HG02981 (cell line): ENCODE data around the gene KRTAP1-4.
"Not testable (repeated sequence)": the region's sequence is repeated elsewhere in the genome, so short reads cannot be mapped to it uniquely, and the experiment has no call there.

Experiments used
- ATAC-seq: cut with Tn5 transposase; IDR thresholded peaks from one replicate; pipeline ENCODE4 v1.9.1; 2021; ENCODE audit warnings: mild to moderate bottlenecking, moderate library complexity; ENCODE audit not compliant: unreplicated experiment

Gene KRTAP1-4

DNA sequence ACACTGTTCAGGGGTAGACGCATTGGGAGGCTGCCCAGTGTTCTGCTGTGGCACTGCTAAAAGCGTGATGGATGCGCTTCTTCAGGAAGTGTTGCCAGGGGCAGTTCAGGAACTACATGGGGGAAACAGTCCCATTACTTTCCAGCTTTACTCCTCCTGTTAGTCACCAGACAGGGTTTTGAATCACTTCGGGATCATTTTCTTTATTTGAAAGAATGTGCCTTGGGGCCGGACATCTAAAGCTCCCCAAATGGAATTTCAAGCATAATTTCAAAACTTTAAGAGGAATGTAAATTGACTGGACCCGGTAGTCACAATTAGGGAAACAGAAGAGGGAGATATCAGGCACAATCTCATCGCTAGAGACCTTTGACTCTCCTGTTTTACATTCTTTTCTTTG, 18.4 kb upstream of the KRTAP1-4 start:
- no peak for ATAC-seq

- ATAC-seq = not testable (repeated sequence)
Observed at GRCh38 chr17:41046735-41047465, 16.9 kb upstream of the KRTAP1-4 start, which contains the start of gene KRTAP2-1. TSS of gene KRTAP2-1 (minus strand) at chr17:41047316. CDS start at chr17:41047267, 49 bp downstream.

DNA sequence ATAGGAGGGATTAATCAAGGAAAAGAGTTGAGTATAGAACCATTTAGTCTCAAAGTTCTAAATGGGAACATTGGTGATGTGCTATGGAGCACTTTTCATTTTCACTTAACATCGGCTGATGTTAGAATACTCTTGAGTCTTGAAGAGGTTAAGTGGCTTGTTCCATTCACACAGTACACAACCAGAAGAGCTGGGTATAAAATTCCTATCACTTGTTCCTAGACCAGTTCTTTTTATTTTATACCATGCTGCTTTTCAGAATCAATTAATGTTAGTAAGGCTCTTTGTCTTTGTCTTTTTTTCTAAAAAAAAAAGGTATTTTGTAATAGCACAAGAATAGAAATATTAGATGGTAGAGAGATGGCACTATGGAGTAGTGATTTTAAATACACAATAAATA, 13.0 kb upstream of the KRTAP1-4 start:
- ATAC-seq = no peak

GRCh38 chr17:41040783-41041571, 11.0 kb upstream of the KRTAP1-4 start, which contains the start of gene KRTAP1-1:
TSS of gene KRTAP1-1 (minus strand) at chr17:41041450. CDS start at chr17:41041397, 53 bp downstream.
- ATAC-seq = not testable (repeated sequence)

GRCh38 chr17:41037853-41038350, 7.9 kb upstream of the KRTAP1-4 start:
- no peak for ATAC-seq

GRCh38 chr17:41034346-41034935, 4.4 kb upstream of the KRTAP1-4 start, which contains the start of gene KRTAP1-3:
TSS of gene KRTAP1-3 (minus strand) at chr17:41034874. CDS start at chr17:41034821, 53 bp downstream.
- ATAC-seq = not testable (repeated sequence)

DNA sequence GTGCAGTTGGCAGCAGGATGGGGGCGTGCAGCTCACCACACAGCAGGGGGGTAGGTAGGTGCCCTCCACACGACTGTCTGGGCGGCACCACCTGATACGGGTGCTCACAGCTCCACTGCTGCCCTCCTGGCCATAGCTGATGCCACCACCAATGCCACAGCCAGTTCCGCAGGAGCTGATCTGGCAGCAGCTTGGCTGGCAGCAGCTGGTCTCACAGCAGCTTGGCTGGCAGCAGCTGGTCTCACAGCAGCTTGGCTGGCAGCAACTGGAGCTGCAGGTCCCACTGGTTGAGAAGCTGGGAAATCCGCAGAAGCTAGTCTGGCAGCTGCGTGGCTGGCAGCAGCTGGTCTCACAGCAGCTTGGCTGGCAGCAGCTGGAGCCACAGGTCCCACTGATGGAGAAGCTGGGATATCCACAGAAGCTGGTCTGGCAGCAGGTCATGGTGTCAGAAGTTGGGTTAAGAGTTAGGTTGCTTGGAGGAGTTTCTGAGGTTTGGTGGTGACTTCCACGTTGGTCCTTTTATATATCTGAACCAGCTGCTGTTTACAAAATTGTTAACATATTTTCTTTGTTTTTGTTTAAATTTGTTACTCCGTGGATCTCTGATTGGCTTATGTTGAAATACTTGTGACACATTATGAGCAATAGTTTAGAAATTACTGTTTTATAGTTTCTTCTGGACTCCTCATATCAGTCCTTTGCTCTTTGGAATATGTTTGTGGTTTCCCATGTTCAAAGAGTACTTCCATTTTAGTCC, 3.1 kb downstream of the KRTAP1-4 start, which contains the start of gene KRTAP1-5:
TSS of gene KRTAP1-5 (minus strand) at position 494 of the 757 bp plus-strand sequence. CDS start at position 441, 53 bp downstream.
- ATAC-seq = no peak

DNA sequence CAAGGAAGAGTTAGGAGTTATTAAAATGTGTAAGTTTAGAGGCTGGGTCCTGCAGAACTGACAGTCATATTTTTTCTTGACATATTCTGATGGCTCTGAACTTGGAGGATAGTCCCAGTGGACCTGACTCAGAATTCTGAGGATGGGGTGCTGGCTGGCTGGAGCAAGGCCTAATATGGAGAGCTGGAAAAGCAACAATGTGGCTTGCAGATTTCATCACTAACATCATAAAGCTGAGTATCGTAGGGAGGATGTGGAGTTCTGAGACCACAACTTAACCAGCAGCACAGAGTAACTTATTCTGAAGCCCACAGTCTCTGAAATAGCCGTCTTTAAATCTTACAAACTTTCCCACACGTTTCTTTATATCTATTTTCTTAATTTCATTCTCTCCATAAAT, 5.3 kb downstream of the KRTAP1-4 start:
- ATAC-seq = no peak

DNA sequence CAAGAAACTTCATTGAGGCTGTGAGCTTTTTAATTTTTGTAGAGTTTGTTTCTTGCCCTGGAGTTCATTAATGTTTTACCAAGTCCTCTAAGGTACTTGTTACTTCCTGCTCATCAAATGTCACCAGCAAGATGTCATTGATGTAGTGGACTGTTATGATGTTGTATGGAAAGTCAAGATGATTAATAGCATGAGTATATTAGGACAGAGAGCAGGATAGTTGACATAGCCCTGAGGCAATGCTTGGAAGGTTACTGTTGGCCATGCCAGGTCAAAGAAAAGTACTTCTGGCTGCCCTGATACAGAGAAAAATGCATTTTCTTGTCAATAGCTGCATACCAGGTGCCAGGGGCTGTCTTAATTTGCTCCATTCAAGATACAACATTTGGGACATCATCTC, 9.7 kb downstream of the KRTAP1-4 start:
- ATAC-seq = no peak

DNA sequence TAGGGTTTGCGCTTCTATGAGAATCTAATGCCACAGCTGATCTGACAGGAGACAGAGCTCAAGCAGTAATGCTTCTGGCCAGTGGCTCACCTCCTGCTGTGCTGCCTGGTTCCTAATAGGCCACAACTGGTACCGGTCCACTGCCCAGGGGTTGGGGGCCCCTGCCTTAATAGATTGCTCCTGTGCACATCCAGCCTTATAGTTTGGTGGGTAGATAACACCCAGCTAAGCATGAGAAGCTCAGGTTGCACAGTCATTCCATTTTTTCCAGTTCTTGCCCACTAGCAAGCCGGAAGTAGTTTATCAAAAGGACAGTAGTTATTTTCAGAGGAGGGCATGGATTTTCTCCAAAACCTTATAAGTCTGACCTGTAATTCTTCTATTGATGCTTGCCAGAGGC, 10.6 kb downstream of the KRTAP1-4 start:
- no peak for ATAC-seq

DNA sequence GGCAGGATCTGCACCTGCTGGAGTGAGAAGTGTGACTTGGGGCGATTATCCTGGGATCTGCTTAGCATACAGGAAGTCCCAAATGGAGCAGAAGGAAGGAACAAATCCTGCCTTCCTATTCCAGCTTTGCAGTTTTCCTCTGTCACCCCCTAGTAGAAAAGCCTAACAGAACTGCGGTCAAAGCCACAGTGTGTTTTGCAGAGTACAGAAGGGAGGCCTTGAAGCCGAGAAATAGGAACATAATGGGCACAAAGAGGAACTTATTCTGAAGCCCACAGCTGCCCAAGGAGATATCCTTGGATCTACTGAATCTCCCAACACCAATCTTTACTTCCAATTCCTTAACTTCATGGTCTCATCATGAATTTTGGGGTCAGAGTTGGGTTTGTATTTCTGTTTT, 11.5 kb downstream of the KRTAP1-4 start:
- no peak for ATAC-seq

GRCh38 chr17:41016578-41017215, 13.3 kb downstream of the KRTAP1-4 start:
- ATAC-seq = no peak

DNA sequence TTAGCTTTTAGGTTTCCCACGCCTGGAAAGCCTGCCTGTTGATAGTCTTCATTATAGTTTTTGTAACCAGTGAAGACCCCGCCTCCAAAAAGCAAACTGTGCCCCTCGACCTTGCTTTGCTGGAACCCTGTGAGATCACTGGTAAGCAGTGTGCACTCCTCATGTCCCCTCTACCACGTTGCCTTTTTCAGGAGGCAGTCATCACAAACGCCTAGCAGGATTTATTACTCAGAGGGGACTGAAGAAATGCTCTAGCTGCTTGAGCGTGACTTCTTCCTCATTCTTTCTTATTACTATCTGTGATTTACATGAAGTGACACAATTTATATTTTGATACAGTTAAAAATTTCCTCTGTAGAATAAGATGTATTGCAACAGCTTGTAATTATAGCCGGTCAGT, 14.5 kb downstream of the KRTAP1-4 start:
- ATAC-seq = no peak

- ATAC-seq = no peak
Observed at GRCh38 chr17:41013606-41014005, 16.4 kb downstream of the KRTAP1-4 start.

GRCh38 chr17:41013181-41013580, 16.8 kb downstream of the KRTAP1-4 start:
- ATAC-seq = no peak

- no peak for ATAC-seq
Observed at GRCh38 chr17:41012326-41013120, 17.5 kb downstream of the KRTAP1-4 start.

GRCh38 chr17:41010441-41010840, 19.6 kb downstream of the KRTAP1-4 start:
- ATAC-seq = no peak

DNA sequence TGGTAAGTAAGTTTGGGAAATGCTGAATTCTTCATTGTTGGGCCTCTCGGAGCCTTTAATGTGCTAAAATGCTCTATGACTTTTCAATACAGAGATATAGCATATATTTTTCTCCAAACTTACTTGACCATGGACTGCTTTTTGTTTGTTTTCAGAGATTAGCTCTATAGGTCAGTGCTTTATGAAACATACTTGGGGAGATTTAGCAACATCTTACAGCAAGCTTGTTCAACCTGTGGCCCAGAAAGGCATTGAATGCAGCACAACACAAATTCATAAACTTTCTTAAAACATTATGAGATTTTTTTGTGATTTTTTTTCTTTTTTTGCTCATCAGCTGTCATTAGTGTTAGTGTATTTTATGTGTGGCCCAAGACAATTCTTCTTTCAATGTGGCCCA, 20.1 kb downstream of the KRTAP1-4 start:
- no peak for ATAC-seq

DNA sequence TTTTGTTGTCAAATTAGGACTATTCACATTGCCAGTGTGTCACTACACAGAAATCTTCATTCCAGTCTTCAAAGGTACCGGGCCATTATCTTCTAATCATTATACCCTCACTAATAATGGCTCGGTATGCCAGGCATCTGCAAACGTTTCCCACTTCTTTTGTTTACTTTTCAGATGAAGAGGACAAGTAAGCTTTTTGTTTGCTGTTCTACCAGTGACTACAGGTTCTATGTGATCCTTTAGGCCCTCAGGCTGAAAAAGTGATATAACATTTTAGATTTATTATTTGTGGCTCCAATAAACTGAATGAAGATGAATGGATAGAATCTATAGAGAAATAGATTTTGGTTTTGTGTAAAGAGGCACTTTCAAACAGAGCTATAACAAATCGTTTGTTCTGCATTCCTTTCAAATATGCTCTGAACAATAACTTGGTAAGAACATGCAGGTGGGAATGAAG, 20.7 kb downstream of the KRTAP1-4 start:
- no peak for ATAC-seq
